Measurements from ENCODE around the gene ZBTB7C.

DNA sequence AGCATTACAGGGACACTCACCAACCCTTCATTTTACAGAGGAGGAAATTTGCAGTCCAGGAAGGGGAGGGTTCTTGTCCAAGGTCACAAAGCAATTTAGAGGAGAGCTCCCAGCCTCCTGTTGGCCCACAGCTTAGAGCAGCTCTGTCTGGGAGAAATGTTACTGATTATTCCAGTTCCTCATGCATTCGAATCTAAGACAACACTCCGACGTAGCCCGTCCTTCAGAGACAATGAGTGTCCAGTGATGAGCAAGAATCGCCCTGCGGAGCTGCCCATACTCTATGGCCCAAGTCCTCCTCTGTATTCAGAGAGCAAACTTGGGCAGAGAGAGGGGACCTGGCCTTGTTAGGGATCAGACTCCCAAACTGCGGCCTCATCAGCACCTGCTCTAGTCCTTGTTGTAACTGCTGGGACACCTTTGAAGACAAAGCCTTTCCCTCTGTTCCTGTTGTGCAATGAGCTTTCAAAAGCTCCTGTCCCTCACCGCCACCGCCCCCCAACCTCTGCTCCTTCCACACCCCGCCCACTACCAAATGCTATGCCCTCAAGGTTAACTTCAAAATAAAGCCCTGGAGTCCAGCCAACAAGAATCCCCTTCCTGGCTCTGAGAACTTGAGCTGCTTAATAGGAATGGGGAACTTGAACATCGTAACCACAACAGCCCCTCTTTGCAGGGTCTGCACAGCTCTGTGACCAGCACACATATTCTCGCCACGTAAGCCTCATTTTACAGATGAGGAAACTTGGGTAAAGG lies 243.9 kb downstream of the ZBTB7C start:
- TF ChIP-seq, protein P1, sequence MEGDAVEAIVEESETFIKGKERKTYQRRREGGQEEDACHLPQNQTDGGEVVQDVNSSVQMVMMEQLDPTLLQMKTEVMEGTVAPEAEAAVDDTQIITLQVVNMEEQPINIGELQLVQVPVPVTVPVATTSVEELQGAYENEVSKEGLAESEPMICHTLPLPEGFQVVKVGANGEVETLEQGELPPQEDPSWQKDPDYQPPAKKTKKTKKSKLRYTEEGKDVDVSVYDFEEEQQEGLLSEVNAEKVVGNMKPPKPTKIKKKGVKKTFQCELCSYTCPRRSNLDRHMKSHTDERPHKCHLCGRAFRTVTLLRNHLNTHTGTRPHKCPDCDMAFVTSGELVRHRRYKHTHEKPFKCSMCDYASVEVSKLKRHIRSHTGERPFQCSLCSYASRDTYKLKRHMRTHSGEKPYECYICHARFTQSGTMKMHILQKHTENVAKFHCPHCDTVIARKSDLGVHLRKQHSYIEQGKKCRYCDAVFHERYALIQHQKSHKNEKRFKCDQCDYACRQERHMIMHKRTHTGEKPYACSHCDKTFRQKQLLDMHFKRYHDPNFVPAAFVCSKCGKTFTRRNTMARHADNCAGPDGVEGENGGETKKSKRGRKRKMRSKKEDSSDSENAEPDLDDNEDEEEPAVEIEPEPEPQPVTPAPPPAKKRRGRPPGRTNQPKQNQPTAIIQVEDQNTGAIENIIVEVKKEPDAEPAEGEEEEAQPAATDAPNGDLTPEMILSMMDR (conservative IDR thresholded peaks at IDR 0.05 in 1 of 2, IDR thresholded peaks at IDR 0.05 in 1 of 2; ENCODE audit: extremely low read depth in 1 of 2, insufficient read depth in 1 of 2, low read depth in 1 of 2, low read length in 2 of 2): no peak
- TF ChIP-seq EZH2 (IDR thresholded peaks at IDR 0.05; ENCODE audit: borderline replicate concordance, low read length): no peak

Data from mammary epithelial cell (primary cell).